Right renal cortex interstitium (tissue), 3 donors: ENCODE results near the gene SLC2A14. TPM values are rescaled to one million over a fixed set of nuclear protein-coding genes. Genes with fewer than 3 reads are reported as not detected.
"Not testable (repeated sequence)": the region's sequence is repeated elsewhere in the genome, so short reads cannot be mapped to it uniquely, and the experiment has no call there.

ENCODE experiments used
- DNase-seq, 3 donors: peaks; one replicate each; pipeline ENCODE4 v3.0.0-alpha.2; 2013; ENCODE audit warnings: low read depth in 3 of 3, low spot score in 2 of 3
- polyA plus RNA-seq, 3 donors: library from polyadenylated mRNA; unstranded; fragments of 120-200 nt; gene quantifications; one replicate each; pipeline ENCODE4 v1.2.1, GENCODE V29; 2013; ENCODE audit not compliant: insufficient read length in 3 of 3

The SLC2A14 gene
- under 1 TPM; 0.28 to 0.40 (median 0.35) TPM for polyA plus RNA-seq

- no peak for DNase-seq
Measured at GRCh38 chr12:7872566-7873319, at the start of gene SLC2A14. Gene SLC2A14 (minus strand): TSS chr12:7872915. CDS start chr12:7869880, 3,035 bp downstream.

DNA sequence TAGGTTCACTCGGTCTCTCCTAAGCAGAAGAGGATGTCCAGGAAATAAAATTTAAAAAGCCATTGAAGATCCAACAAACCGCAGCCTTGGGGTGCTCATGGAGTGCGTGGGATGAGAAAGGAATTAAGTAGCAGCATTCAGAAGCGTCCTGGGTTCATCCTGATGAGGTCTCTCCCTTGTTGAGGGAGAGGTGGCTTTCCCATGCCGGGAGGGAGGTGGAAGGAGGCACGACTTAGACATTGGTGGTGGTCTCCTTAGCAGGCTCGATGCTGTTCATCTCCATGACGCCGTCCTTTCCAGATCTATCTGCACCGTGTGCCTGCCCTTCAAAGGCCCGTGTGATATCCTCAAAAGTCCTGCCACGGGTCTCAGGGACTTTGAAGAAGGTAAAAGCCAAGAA is 48.5 kb upstream of the SLC2A14 start:
- not testable (repeated sequence) for DNase-seq

- not testable (repeated sequence) for DNase-seq
Measured at GRCh38 chr12:7918268-7918590, 45.5 kb upstream of the SLC2A14 start.

- no peak for DNase-seq
Measured at GRCh38 chr12:7917392-7918267, 44.9 kb upstream of the SLC2A14 start.

- no peak for DNase-seq
Measured at GRCh38 chr12:7916936-7917335, 44.2 kb upstream of the SLC2A14 start.

DNA sequence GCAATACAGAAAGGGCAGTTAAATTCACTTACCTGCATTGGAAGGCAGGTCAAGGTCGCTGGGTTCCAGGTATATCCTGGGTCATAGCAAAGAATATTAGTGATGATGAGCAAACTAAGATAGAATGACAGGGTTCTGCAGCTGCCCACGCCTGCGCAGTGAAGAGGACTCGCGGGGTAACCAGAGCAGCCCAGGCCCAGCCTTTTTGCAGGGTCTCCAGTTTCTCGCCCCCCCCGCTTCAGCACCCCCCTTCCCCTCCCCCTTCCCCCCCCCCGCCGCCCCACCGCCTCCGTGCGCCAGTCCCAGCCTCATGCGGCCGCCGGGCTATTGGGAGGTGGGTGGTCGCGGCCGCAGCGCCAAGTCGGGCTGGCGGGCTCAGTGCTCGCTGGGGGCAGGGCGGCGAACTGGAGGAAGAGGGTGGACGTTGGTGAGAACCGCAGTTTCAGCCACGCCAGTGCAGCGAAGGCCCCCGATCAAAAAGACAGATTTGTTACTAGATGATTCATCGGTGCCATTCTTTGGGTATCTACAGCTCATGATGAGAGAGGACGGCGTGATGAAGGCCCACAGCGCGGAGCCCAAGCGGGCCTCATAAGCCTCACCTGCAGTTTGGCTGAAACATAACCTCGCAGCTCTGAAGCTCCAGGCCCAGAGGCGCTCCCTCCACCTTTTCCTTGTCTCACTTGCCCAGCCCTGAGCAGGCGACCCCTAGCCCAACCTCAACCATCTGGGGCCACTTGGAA is 43.1 kb upstream of the SLC2A14 start:
- no peak for DNase-seq

- DNase-seq: not testable (repeated sequence)
Measured at GRCh38 chr12:7910106-7910505, 37.4 kb upstream of the SLC2A14 start.

DNA sequence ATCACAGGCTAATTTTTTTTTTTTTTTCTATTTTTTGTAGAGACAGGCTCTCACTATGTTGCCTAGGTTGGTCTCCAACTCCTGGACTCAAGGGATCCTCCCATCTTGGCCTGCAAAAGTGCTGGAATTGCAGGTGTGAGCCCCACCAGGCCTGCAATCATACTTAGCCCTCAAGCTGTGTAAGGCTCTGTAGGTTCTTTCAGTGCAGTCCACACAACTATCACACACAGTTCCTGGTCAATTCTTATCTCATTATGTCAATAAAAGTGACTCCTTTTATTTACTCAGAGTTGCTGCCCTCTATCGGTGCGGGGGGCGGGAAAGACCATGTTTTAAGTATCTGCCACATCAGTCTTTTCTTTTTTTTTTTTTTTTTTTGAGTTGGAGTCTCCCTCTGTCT is 34.3 kb upstream of the SLC2A14 start:
- DNase-seq: no peak

GRCh38 chr12:7906303-7906702 is 33.6 kb upstream of the SLC2A14 start:
- DNase-seq: not testable (repeated sequence)

DNA sequence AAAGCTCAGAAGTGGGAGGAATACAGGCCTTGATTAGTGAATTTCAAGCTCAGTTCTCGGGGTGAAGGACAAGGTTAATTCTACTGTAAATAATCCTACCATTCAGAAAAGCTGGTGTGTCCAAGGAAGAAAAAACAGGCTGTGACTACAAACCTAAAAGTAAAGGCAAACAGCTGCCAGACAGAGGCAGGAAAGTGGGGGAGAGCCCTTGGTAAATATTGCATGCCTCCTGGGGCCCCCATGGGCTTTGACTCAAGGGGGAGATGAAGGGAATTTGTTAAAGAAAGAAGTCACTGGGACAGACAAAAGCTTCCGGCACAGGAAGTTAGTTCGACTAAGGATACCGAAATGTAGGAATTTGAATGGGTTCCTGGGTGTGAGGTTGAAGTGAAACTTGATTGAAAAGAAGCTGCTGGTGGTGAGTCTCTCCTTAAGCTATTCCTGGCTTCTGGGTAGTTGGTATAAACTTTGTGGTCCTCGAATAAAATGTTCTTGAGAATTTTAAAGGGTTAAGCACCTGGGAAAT is 32.9 kb upstream of the SLC2A14 start:
- peak in 1 of 3 donors; percentile 40 for DNase-seq

DNA sequence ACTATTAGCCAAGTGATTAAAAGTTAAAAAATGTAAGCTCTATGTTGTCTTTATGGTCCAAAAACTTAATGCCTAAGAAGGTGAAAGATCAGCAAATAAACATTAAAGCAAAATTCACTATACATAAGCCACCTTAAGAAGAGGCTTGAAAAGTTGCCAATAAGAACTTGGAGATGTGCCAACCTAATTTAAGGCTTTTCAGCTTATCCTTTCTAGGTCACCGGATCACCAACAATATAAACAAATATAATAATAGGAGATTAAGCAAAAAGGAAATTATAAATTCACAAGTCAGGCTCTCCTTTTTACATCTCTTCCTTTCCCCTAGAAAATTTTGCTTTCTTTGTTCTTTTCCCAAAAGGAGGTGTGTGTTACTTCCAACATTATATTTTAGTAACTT is 32.4 kb upstream of the SLC2A14 start:
- DNase-seq: peak in 1 of 3 donors; percentile 56

DNA sequence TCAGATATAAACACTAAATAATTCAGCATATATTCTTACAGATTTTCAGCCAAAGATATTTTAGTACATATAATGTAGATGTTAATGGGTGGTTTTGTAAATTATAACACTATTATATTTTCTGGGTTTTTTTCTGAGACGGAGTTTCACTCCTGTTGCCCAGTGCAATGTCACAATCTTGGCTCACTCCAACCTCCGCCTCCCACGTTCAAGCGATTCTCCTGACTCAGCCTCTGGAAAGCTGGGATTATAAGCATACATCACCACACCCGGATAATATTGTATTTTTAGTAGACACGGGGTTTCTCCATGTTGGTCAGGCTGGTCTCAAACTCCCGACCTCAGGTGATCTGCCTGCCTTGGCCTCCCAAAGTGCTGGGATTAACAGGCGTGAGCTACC is 29.7 kb upstream of the SLC2A14 start:
- DNase-seq: not testable (repeated sequence)

DNA sequence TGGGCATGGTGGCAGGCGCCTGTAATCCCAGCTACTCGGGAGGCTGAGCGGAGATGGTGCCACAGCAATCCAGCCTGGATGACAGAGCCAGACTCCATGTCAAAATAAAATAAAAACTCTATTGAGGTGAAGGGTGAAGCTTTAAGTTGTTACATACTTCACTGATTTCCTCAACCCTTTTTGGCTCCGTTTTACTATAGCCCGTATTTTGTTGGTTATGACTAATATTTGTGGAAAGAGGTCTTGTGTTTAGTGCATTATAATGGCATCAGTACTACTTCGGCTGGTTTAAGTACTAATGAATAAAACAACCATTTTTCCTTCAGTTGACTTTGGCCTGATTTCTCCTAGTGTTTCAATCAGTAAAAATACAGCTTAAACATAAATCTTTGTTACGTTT is 27.0 kb upstream of the SLC2A14 start:
- DNase-seq: no peak

- not testable (repeated sequence) for DNase-seq
Measured at GRCh38 chr12:7896726-7897125, 24.0 kb upstream of the SLC2A14 start.

DNA sequence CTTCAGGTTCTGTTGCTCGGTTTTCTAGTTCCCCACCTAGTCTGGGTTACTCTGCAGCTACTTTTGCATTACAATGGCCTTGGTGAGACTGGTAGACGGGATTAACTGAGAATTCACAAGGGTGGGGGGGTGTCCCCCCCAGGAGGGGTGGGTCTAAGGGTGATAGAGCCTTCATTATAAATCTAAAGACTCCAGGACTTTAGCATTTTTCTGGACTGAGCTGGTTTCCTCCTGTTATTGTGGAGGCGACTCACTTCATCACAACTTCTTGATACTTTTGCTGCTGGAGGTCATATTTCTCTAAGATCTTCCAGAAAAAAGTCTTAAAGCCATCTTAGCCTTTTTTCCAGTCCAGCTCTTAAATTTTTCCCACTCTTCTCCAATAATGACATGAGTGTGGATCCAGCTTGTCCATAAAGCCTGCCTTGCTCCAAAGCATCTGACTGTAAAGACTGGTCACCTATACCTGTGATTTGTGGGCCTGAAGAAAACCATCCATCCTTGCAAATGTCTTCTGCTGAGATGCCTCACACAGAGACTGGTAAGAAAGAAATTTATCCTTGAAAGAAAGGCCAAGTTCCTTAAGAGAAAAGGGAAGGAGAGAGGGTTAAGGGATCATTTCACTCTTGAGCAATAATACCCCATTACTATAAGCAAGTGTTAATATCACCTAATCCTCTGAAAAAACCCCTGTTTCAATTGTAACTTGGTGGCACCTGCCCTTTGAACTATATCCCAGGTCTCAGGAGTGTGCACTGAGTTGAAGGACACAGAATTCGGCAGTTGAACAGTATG is 19.7 kb upstream of the SLC2A14 start:
- no peak for DNase-seq

DNA sequence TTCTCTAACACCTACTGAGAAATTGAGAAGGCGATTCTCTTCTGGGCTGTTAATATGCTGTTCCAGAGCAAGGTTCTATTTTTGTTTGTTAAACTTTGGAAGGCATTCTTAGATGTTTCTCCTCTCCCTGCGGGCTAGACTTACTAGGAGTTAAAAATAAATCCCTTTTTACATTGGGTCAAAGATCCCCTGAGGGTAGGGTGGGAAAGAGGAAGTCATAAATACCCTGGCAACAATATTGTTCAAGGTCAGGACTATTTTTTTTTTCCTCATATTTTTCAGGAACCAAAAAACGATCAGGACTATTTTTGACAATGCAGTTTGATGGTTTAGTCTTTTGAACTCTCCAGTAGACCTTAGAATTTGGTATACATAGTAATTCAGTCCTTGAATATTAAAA is 12.0 kb upstream of the SLC2A14 start:
- no peak for DNase-seq

- not testable (repeated sequence) for DNase-seq
Measured at GRCh38 chr12:7881736-7882120, 9.0 kb upstream of the SLC2A14 start.

GRCh38 chr12:7880952-7881735 is 8.4 kb upstream of the SLC2A14 start:
- not testable (repeated sequence) for DNase-seq

DNA sequence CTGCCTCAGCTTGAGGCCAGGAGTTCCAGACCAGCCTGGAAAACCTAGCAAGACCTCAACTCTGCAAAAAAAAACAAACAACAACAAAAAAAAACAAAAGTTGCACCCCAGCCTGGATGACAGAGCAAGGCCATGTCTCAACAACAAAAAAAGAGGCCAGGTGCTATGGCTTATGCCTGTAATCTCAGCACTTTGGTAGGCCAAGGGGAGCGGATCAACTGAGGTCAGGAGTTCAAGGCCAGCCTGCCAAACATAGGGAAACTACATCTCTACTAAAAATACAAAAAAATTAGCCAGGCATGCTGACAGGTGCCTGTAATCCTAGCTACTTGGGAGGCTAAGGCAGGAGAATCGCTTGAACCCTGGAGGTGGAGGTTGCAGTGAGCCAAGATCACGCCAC is 6.5 kb upstream of the SLC2A14 start:
- no peak for DNase-seq
